SK-MEL-5 (cell line): ENCODE measurements around the gene DCUN1D2. TPM values are rescaled to one million over a fixed set of nuclear protein-coding genes. Genes with fewer than 3 reads are reported as not detected.

Experiments
- DNase-seq: peaks from one replicate; pipeline ENCODE4 v3.0.0-alpha.2; 2016; ENCODE audit warnings: low read depth, low spot score
- in situ Hi-C: cut with HindIII; loops from 2 replicates; pipeline ENCODE4 v1.10.0; 2016; ENCODE audit warnings: low sequenced_read_pairs, high pct_unique_total_duplicates, low pct_unique_long_range_greater_than_20kb
- small RNA-seq, 2 experiments: library from RNA; depleted of rRNA; stranded (forward); fragments of <200 nt; gene quantifications; one replicate each; pipeline ENCODE3, GENCODE V24; 2014
- total RNA-seq: library from RNA; depleted of rRNA; stranded (reverse); fragments of >200 nt; shearing (Covaris generic); gene quantifications from 2 replicates; pipeline ENCODE4 v1.2.3, GENCODE V29; 2014; rRNA removed

DCUN1D2 gene
- total RNA-seq, 1 experiment from 2014 or later: 9.8 TPM

- no peak for DNase-seq
- in situ Hi-C loops: no loop called here
These were observed 79.1 kb downstream of the DCUN1D2 start for GRCh38 chr13:113411216-113412023.

- DNase-seq: no peak
- in situ Hi-C loops: no loop called here
These were observed 79.9 kb downstream of the DCUN1D2 start for GRCh38 chr13:113410472-113411201.

- no peak for DNase-seq
- in situ Hi-C loops: no loop called here
These were observed 81.9 kb downstream of the DCUN1D2 start for GRCh38 chr13:113408562-113408961.

- DNase-seq: no peak
- in situ Hi-C loops: no loop called here
These were observed 82.7 kb downstream of the DCUN1D2 start for GRCh38 chr13:113407531-113408393.

GRCh38 chr13:113407103-113407530 is 83.4 kb downstream of the DCUN1D2 start:
- in situ Hi-C loops: no loop called here
- no peak for DNase-seq

- in situ Hi-C loops: no loop called here
These were observed 84.0 kb downstream of the DCUN1D2 start for GRCh38 chr13:113406321-113407102.

More at GRCh38 chr13:113406321-113407102, 84.0 kb downstream of the DCUN1D2 start:
- no peak for DNase-seq

Small RNA genes lying within 50 kb of the gene (small RNA-seq; reads per million reads assigned to genes)
- 0.04 to 0.10 reads per million in 2 experiments for gene RNU1-16P

Other genes with a start within 250 kb of the DCUN1D2 start
- 264 and 275 TPM in 2 replicates for gene LAMP1, start 193.5 kb downstream of the DCUN1D2 start, total RNA-seq
- 3.2 and 4.9 TPM in 2 replicates for gene GRTP1, start 126.6 kb downstream of the DCUN1D2 start, total RNA-seq
- 0.53 and 0.80 TPM in 2 replicates for gene ADPRHL1, start 37.2 kb downstream of the DCUN1D2 start, total RNA-seq
- gene TFDP1, start 94.0 kb upstream of the DCUN1D2 start, total RNA-seq: 41.4 and 45.6 TPM in 2 replicates
- gene ATP4B, start 167.5 kb upstream of the DCUN1D2 start, total RNA-seq: not detected in 2 replicates
- not detected in 2 replicates for gene GRK1, start 176.5 kb upstream of the DCUN1D2 start, total RNA-seq